ENCODE measurements around the gene CAMK1G. TPM values are rescaled to one million over a fixed set of nuclear protein-coding genes. Genes with fewer than 3 reads are reported as not detected.
A peak's percentile ranks its signal among the peaks of the same experiment; 100 is the strongest.

Gene CAMK1G
- total and polyA plus RNA-seq, 11 donors: 0.30 to 0.48 TPM; not detected in 9

DNA sequence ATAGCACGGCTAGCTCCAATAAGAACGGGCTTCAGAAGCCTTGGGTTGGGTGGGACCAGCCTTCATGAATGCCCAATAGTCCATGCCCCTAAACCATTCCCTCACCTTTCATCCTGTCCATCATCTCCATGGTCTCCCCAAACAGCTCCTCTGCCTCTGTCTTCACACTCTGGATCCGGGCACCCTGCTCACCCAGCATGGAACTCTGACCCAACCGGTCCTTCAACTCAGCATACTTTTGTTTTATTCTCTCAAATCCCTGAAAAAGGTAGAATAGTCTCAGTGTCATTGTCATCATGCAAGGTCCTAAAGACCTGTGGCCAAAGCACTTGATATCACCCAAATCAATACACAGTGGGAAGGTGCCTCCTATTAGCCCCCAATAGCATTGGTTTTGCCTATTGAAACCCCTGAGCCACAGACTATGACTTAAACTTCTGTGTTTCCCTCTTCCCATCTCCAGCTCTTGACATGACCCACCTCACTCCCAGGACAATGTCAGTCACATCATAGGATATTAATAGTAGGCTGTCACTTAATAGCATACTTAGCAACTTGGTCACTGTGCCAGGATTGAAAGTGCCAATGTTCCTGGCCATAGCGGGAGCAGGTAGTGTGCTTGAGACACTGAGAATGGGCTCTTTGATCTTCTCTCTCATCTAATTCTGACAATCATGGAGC, 33.0 kb downstream of the CAMK1G start:
- intact Hi-C loops (cut with DNase I): no loop called here
- ATAC-seq (peak; percentile 82 to 92 (median 88)), DNase-seq (peak in 4 of 5 donors; percentile 51 to 63 (median 62))
- WGBS, 4 donors: 81 to 88% (median 84%) methylated on average over 5 of the region's 5 CpGs
- H3K27ac ChIP-seq: peak overlapping the region in 10 of 12 donors; percentile 5 to 87 (median 69)
- no peaks in the 10 kb centered on the region for H3K9me3 ChIP-seq
- no peaks in the 10 kb centered on the region for H3K27me3 ChIP-seq
- no peaks in the 10 kb centered on the region for H3K36me3 ChIP-seq
- H3K4me1 ChIP-seq: peaks cover 0 to 52% (median 22%) of the 10 kb centered on the region in 12 donors
- TF ChIP-seq CTCF (IDR thresholded peaks at IDR 0.05): no peak
- no peak for TF ChIP-seq POLR2A (IDR thresholded peaks at IDR 0.05)
- no peak overlapping the region for H3K4me3 ChIP-seq

DNA sequence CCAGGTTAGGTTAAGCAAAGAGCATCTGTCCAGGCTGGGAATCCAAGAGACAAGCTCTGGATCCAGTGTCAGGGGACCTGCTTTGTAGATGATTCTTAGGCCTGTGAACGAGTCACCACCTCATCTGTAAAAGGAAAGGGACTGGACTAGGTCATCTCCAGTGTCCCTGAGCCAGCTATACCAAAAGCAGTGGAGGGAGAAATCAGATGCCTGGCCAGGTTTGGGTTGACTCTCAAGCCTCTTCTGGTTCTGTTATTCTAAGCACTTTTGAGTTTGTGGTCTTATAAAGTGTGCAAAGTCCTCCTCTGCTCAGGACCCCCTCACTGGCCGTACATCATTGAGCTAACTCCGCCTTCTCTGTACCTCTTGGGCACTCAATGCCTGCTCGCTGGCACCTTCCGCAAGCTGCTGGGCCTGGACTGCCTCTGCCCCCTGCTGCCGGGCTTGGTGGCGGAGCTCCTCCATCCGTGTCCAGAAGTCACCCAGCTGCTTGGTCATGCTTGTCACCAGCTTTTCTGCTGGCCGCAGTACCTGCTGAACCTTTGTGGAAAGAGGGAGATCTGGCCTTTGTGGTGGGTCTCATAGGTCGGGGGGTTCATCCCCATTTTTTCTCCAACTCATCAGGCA, 33.6 kb downstream of the CAMK1G start:
- H3K4me3 ChIP-seq: no peak overlapping the region
- TF ChIP-seq CTCF (IDR thresholded peaks at IDR 0.05) (peak in 1 of 12 donors; percentile 13), POLR2A (IDR thresholded peaks at IDR 0.05) (no peak)
- H3K9me3 ChIP-seq: no peaks in the 10 kb centered on the region
- no peaks in the 10 kb centered on the region for H3K27me3 ChIP-seq
- WGBS, 4 donors: 78 to 84% (median 80%) methylated on average over 10 of the region's 10 CpGs
- ATAC-seq (peak in 3 of 4 donors; percentile 15 to 58 (median 24)), DNase-seq (peak in 2 of 5 donors; percentile 35)
- H3K4me1 ChIP-seq: peaks cover 0 to 59% (median 29%) of the 10 kb centered on the region in 12 donors
- H3K36me3 ChIP-seq: no peaks in the 10 kb centered on the region
- intact Hi-C loops (cut with DNase I): no loop called here
- peak overlapping the region in 11 of 12 donors; percentile 5 to 87 (median 69) for H3K27ac ChIP-seq

- no peak overlapping the region for H3K4me3 ChIP-seq
- DNase-seq (no peak), ATAC-seq (no peak)
- intact Hi-C loops (cut with DNase I): no loop called here
- WGBS, 4 donors: 79 to 96% (median 93%) methylated on average over 6 of the region's 6 CpGs
- H3K27me3 ChIP-seq: no peaks in the 10 kb centered on the region
- H3K4me1 ChIP-seq: peaks cover 0 to 63% (median 30%) of the 10 kb centered on the region in 12 donors
- H3K36me3 ChIP-seq: no peaks in the 10 kb centered on the region
- H3K27ac ChIP-seq: peak overlapping the region in 9 of 12 donors; percentile 40 to 87 (median 69)
- no peak for TF ChIP-seq CTCF (IDR thresholded peaks at IDR 0.05)
- TF ChIP-seq POLR2A (IDR thresholded peaks at IDR 0.05): no peak
- no peaks in the 10 kb centered on the region for H3K9me3 ChIP-seq
These were observed 34.2 kb downstream of the CAMK1G start for GRCh38 chr1:209617755-209618154.

DNA sequence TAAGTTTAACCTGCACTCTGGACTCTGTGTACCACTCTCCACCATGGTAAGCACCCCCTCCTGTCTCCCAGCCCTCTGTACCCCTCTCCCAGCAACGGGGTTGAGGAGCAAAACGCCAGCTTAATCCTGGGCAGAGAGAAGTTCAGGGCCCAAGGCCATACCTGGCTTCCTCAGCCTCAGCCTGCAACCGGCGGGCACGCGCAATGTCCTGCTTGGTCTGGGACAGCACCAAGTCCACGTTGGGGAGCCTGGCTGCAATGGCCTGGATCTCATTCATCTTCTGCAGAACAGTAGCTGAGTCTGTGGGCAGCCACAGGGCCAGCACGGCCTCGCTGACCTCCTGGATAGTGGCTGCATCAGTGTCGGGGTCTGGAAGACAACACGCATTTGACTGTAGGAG, 34.8 kb downstream of the CAMK1G start:
- no peak for ATAC-seq
- peak in 1 of 5 donors; percentile 29 for DNase-seq
- Histone ChIP-seq H3K4me1 (peaks cover 0 to 63% (median 30%) of the 10 kb centered on the region in 12 donors), H3K27me3 (no peaks in the 10 kb centered on the region), H3K4me3 (no peak overlapping the region), H3K9me3 (no peaks in the 10 kb centered on the region), H3K27ac (peak overlapping the region in 6 of 12 donors; percentile 3 to 84 (median 60)), H3K36me3 (no peaks in the 10 kb centered on the region)
- WGBS, 4 donors: 86 to 95% (median 89%) methylated on average over 2 to 11 of the region's 11 CpGs
- intact Hi-C loops (cut with DNase I): no loop called here
- TF ChIP-seq CTCF (IDR thresholded peaks at IDR 0.05): no peak

Measured in heart left ventricle (tissue), 16 donors.